Measurements from ENCODE around the gene GRM5. TPM values are rescaled to one million over a fixed set of nuclear protein-coding genes. Genes with fewer than 3 reads are reported as not detected.
"Not testable (repeated sequence)": the region's sequence is repeated elsewhere in the genome, so short reads cannot be mapped to it uniquely, and the experiment has no call there.

GRM5 gene
- total and polyA plus RNA-seq, 2 experiments from 2014 or later: 0.27 TPM; not detected in 1

DNA sequence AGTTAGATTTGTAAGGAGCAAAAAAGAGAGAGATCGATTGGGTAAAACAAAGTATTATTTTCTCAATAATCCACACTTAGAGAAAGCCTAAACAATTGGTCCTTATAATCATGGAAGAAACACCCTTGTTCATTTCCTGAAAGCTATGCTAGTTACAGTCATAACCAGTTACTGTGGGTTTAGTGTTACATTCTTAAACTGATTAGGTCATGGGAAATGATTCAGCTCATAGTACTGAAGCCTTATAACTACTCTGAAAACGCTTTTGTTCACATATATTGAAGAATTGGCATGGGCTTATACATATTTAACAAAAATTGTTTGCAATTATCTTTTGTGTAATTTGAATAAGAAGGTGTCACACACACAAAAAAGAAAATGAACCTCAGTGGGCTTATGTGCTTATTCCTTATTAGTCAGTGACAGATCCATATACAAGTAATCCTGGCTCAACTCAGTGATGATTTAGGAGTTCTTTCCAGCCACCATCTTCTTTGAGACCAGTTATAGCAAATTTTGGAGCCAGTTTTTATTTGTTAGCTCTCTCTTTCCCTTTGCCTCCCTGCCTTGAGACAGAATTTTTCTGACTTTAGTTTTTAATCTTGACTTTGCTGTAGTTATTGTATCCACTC is 529.8 kb downstream of the GRM5 start:
- 60% methylated on average over 2 of the region's 2 CpGs for WGBS (ENCODE audit: low lambda C conversion rate, missing lambda C conversion rate)
- Histone ChIP-seq H3K4me2 (no peak overlapping the region), H3K27ac (peak overlapping the region; percentile 12), H2AFZ (no peak overlapping the region), H3K79me2 (no peaks in the 10 kb centered on the region), H3K36me3 (replicated peaks; ENCODE audit: insufficient read depth, low read depth) (no peaks in the 10 kb centered on the region), H3K9me3 (ENCODE audit: low read depth) (no peaks in the 10 kb centered on the region), H4K20me1 (ENCODE audit: insufficient read depth, poor library complexity, severe bottlenecking) (no peaks in the 10 kb centered on the region), H3K9me2 (replicated peaks; ENCODE audit: insufficient read depth) (no peaks in the 10 kb centered on the region), H3K4me3 (no peak overlapping the region), H3K27me3 (no peaks in the 10 kb centered on the region), H3K4me1 (ENCODE audit: insufficient read depth) (no peaks in the 10 kb centered on the region)
- peak; percentile 17 for DNase-seq (ENCODE audit: low spot score)
- TF ChIP-seq EZH2 (IDR thresholded peaks at IDR 0.05; ENCODE audit: borderline replicate concordance) (no peak), EZH2phosphoT487 (IDR thresholded peaks at IDR 0.05; ENCODE audit: low read depth, severe bottlenecking, unreplicated experiment) (no peak)
- TF ChIP-seq, protein P1, sequence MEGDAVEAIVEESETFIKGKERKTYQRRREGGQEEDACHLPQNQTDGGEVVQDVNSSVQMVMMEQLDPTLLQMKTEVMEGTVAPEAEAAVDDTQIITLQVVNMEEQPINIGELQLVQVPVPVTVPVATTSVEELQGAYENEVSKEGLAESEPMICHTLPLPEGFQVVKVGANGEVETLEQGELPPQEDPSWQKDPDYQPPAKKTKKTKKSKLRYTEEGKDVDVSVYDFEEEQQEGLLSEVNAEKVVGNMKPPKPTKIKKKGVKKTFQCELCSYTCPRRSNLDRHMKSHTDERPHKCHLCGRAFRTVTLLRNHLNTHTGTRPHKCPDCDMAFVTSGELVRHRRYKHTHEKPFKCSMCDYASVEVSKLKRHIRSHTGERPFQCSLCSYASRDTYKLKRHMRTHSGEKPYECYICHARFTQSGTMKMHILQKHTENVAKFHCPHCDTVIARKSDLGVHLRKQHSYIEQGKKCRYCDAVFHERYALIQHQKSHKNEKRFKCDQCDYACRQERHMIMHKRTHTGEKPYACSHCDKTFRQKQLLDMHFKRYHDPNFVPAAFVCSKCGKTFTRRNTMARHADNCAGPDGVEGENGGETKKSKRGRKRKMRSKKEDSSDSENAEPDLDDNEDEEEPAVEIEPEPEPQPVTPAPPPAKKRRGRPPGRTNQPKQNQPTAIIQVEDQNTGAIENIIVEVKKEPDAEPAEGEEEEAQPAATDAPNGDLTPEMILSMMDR (IDR thresholded peaks at IDR 0.05; ENCODE audit: poor library complexity): no peak

DNA sequence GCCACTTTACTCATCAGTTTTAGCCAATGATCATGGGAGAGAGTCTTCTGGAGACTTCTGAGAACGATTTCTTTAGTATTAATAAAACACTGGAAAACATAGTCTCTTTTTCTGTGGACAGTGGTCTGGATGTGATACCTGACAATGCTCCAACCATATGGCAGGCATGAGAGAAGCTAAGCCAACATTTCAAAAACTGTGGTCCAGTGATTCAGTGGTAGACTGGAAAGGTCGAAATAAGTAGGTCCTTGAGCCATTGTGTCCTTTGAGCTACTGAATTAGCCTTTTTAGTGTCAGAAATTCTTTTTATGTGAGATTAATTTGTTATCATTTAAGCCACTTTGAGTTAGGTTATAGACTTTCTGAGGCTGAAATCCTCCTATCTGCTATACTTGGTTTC is 530.5 kb downstream of the GRM5 start:
- Histone ChIP-seq H3K4me2 (no peak overlapping the region), H3K4me3 (no peak overlapping the region), H3K4me1 (ENCODE audit: insufficient read depth) (no peaks in the 10 kb centered on the region), H4K20me1 (ENCODE audit: insufficient read depth, poor library complexity, severe bottlenecking) (no peaks in the 10 kb centered on the region), H3K9me2 (replicated peaks; ENCODE audit: insufficient read depth) (no peaks in the 10 kb centered on the region), H3K27ac (peak overlapping the region; percentile 12), H2AFZ (no peak overlapping the region), H3K9me3 (ENCODE audit: low read depth) (no peaks in the 10 kb centered on the region), H3K79me2 (no peaks in the 10 kb centered on the region), H3K27me3 (no peaks in the 10 kb centered on the region), H3K36me3 (replicated peaks; ENCODE audit: insufficient read depth, low read depth) (no peaks in the 10 kb centered on the region)
- no peak for DNase-seq (ENCODE audit: low spot score)
- WGBS (ENCODE audit: low lambda C conversion rate, missing lambda C conversion rate): 89% methylated on average over 2 of the region's 2 CpGs
- TF ChIP-seq, protein P1 (IDR thresholded peaks at IDR 0.05; ENCODE audit: poor library complexity): no peak
- no peak for TF ChIP-seq EZH2 (IDR thresholded peaks at IDR 0.05; ENCODE audit: borderline replicate concordance)
- no peak for TF ChIP-seq EZH2phosphoT487 (IDR thresholded peaks at IDR 0.05; ENCODE audit: low read depth, severe bottlenecking, unreplicated experiment)

DNA sequence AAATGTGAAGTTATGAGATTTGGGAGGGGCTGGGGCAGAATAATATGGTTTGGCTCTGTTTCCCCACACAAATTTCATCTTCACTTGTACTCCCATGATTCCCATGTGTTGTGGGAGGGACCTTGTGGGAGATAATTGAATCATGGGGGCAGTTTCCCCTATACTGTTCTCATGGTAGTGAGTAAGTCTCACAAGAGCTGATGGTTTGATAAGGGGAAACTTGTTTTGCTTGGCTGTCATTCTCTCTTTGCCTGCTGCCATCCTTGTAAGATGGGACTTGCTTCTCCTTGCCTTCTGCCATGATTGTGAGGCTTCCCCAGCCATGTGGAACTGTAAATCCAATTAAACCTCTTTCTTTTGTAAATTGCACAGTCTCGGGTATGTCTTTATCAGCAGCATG is 531.1 kb downstream of the GRM5 start:
- not testable (repeated sequence) for H3K4me2 ChIP-seq; DNase-seq (ENCODE audit: low spot score); H3K36me3 ChIP-seq (replicated peaks; ENCODE audit: insufficient read depth, low read depth); H3K4me1 ChIP-seq (ENCODE audit: insufficient read depth); H3K9me2 ChIP-seq (replicated peaks; ENCODE audit: insufficient read depth); H2AFZ ChIP-seq; H4K20me1 ChIP-seq (ENCODE audit: insufficient read depth, poor library complexity, severe bottlenecking); H3K79me2 ChIP-seq; H3K9me3 ChIP-seq (ENCODE audit: low read depth); H3K27ac ChIP-seq; H3K4me3 ChIP-seq; H3K27me3 ChIP-seq
- 91% methylated on average over 1 of the region's 1 CpG for WGBS (ENCODE audit: low lambda C conversion rate, missing lambda C conversion rate)

DNA sequence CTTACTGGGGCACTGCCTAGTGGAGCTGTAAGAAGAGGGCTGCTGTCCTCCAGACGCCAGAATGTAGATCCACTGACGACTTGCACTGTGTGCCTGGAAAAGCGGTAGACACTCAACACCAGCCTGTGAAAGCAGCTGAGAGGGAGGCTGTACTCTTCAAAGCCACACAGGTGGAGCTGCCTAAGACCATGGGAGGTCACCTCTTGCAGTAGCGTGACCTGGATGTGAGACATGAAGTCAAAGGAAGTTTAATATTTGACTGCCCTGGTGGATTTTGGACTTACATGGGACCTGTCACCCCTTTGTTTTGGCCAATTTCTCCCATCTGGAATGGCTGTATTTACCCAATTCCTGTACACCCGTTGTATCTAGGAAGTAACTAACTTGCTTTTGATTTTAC is 531.6 kb downstream of the GRM5 start:
- H3K4me2 ChIP-seq: no peak overlapping the region
- H3K36me3 ChIP-seq (replicated peaks; ENCODE audit: insufficient read depth, low read depth): no peaks in the 10 kb centered on the region
- DNase-seq (ENCODE audit: low spot score): no peak
- no peak overlapping the region for H3K27ac ChIP-seq
- H2AFZ ChIP-seq: no peak overlapping the region
- 79% methylated on average over 5 of the region's 5 CpGs for WGBS (ENCODE audit: low lambda C conversion rate, missing lambda C conversion rate)
- no peaks in the 10 kb centered on the region for H3K9me2 ChIP-seq (replicated peaks; ENCODE audit: insufficient read depth)
- no peak for TF ChIP-seq EZH2 (IDR thresholded peaks at IDR 0.05; ENCODE audit: borderline replicate concordance)
- no peak for TF ChIP-seq EZH2phosphoT487 (IDR thresholded peaks at IDR 0.05; ENCODE audit: low read depth, severe bottlenecking, unreplicated experiment)
- TF ChIP-seq, protein P1 (IDR thresholded peaks at IDR 0.05; ENCODE audit: poor library complexity): no peak
- H3K9me3 ChIP-seq (ENCODE audit: low read depth): no peaks in the 10 kb centered on the region
- no peak overlapping the region for H3K4me3 ChIP-seq
- no peaks in the 10 kb centered on the region for H3K4me1 ChIP-seq (ENCODE audit: insufficient read depth)
- no peaks in the 10 kb centered on the region for H4K20me1 ChIP-seq (ENCODE audit: insufficient read depth, poor library complexity, severe bottlenecking)
- no peaks in the 10 kb centered on the region for H3K27me3 ChIP-seq
- no peaks in the 10 kb centered on the region for H3K79me2 ChIP-seq

All from hepatocyte (in vitro differentiated cells).